ENCODE data around the gene EYA2. TPM values are rescaled to one million over a fixed set of nuclear protein-coding genes. Genes with fewer than 3 reads are reported as not detected.

Gene EYA2
- total and polyA plus RNA-seq, 4 donors: 0.17 to 0.54 (median 0.23) TPM; not detected in 1

GRCh38 chr20:47142774-47143170, 248.1 kb downstream of the EYA2 start:
- Histone ChIP-seq H3K9me3 (ENCODE audit: control insufficient read depth in 4 of 4, low read length in 3 of 4) (peaks cover 0 to 5% (median 1%) of the 10 kb centered on the region in 4 donors), H3K27me3 (ENCODE audit: control insufficient read depth in 4 of 4, insufficient read depth in 4 of 4, low read length in 3 of 4) (no peaks in the 10 kb centered on the region), H3K36me3 (ENCODE audit: control insufficient read depth in 4 of 4, insufficient read depth in 3 of 4, low read depth in 1 of 4, low read length in 3 of 4) (no peaks in the 10 kb centered on the region), H3K27ac (ENCODE audit: low read depth in 1 of 2, low read length in 2 of 2) (no peak overlapping the region), H3K4me3 (ENCODE audit: low read depth in 1 of 3, low read length in 3 of 3) (no peak overlapping the region), H3K9ac (ENCODE audit: low read depth in 1 of 2, low read length in 2 of 2) (no peak overlapping the region), H3K4me1 (ENCODE audit: control insufficient read depth in 4 of 4, insufficient read depth in 4 of 4, low read length in 3 of 4) (no peaks in the 10 kb centered on the region)
- WGBS: 87% methylated on average over 14 of the region's 14 CpGs
- TF ChIP-seq TAF1 (conservative IDR thresholded peaks at IDR 0.05) (no peak), SP1 (IDR thresholded peaks at IDR 0.05) (no peak)
- no peak for DNase-seq (ENCODE audit: low spot score)

GRCh38 chr20:47143657-47144056, 249.0 kb downstream of the EYA2 start:
- DNase-seq (ENCODE audit: low spot score): no peak
- no peak overlapping the region for H3K4me3 ChIP-seq (ENCODE audit: low read depth in 1 of 3, low read length in 3 of 3)
- TF ChIP-seq TAF1 (conservative IDR thresholded peaks at IDR 0.05): no peak
- H3K36me3 ChIP-seq (ENCODE audit: control insufficient read depth in 4 of 4, insufficient read depth in 3 of 4, low read depth in 1 of 4, low read length in 3 of 4): no peaks in the 10 kb centered on the region
- no peak overlapping the region for H3K9ac ChIP-seq (ENCODE audit: low read depth in 1 of 2, low read length in 2 of 2)
- peaks cover 0 to 5% (median 1%) of the 10 kb centered on the region in 4 donors for H3K9me3 ChIP-seq (ENCODE audit: control insufficient read depth in 4 of 4, low read length in 3 of 4)
- no peak overlapping the region for H3K27ac ChIP-seq (ENCODE audit: low read depth in 1 of 2, low read length in 2 of 2)
- 70% methylated on average over 4 of the region's 4 CpGs for WGBS
- H3K4me1 ChIP-seq (ENCODE audit: control insufficient read depth in 4 of 4, insufficient read depth in 4 of 4, low read length in 3 of 4): no peaks in the 10 kb centered on the region
- H3K27me3 ChIP-seq (ENCODE audit: control insufficient read depth in 4 of 4, insufficient read depth in 4 of 4, low read length in 3 of 4): no peaks in the 10 kb centered on the region

- H3K27me3 ChIP-seq (ENCODE audit: control insufficient read depth in 4 of 4, insufficient read depth in 4 of 4, low read length in 3 of 4): no peaks in the 10 kb centered on the region
- no peaks in the 10 kb centered on the region for H3K4me1 ChIP-seq (ENCODE audit: control insufficient read depth in 4 of 4, insufficient read depth in 4 of 4, low read length in 3 of 4)
- H3K9ac ChIP-seq (ENCODE audit: low read depth in 1 of 2, low read length in 2 of 2): no peak overlapping the region
- 88% methylated on average over 4 of the region's 4 CpGs for WGBS
- TF ChIP-seq FOXA2 (IDR thresholded peaks at IDR 0.05) (no peak), HNF4A (conservative IDR thresholded peaks at IDR 0.05) (no peak)
- no peak overlapping the region for H3K27ac ChIP-seq (ENCODE audit: low read depth in 1 of 2, low read length in 2 of 2)
- H3K4me3 ChIP-seq (ENCODE audit: low read depth in 1 of 3, low read length in 3 of 3): no peak overlapping the region
- DNase-seq (ENCODE audit: low spot score): no peak
- H3K36me3 ChIP-seq (ENCODE audit: control insufficient read depth in 4 of 4, insufficient read depth in 3 of 4, low read depth in 1 of 4, low read length in 3 of 4): no peaks in the 10 kb centered on the region
- H3K9me3 ChIP-seq (ENCODE audit: control insufficient read depth in 4 of 4, low read length in 3 of 4): peaks cover 0 to 5% (median 1%) of the 10 kb centered on the region in 4 donors
Observed at GRCh38 chr20:47144463-47144862, 249.8 kb downstream of the EYA2 start.

GRCh38 chr20:47146686-47147085, 252.0 kb downstream of the EYA2 start:
- no peak for DNase-seq (ENCODE audit: low spot score)
- Histone ChIP-seq H3K4me1 (ENCODE audit: control insufficient read depth in 4 of 4, insufficient read depth in 4 of 4, low read length in 3 of 4) (no peaks in the 10 kb centered on the region), H3K27ac (ENCODE audit: low read depth in 1 of 2, low read length in 2 of 2) (no peak overlapping the region), H3K36me3 (ENCODE audit: control insufficient read depth in 4 of 4, insufficient read depth in 3 of 4, low read depth in 1 of 4, low read length in 3 of 4) (no peaks in the 10 kb centered on the region), H3K27me3 (ENCODE audit: control insufficient read depth in 4 of 4, insufficient read depth in 4 of 4, low read length in 3 of 4) (no peaks in the 10 kb centered on the region), H3K4me3 (ENCODE audit: low read depth in 1 of 3, low read length in 3 of 3) (no peak overlapping the region), H3K9me3 (ENCODE audit: control insufficient read depth in 4 of 4, low read length in 3 of 4) (no peaks in the 10 kb centered on the region), H3K9ac (ENCODE audit: low read depth in 1 of 2, low read length in 2 of 2) (no peak overlapping the region)
- WGBS: 81% methylated on average over 7 of the region's 7 CpGs
- TF ChIP-seq GABPA (IDR thresholded peaks at IDR 0.05 in 1 of 2, conservative IDR thresholded peaks at IDR 0.05 in 1 of 2): no peak
- TF ChIP-seq SP1 (IDR thresholded peaks at IDR 0.05): no peak
- no peak for TF ChIP-seq HNF4G (IDR thresholded peaks at IDR 0.05)
- no peak for TF ChIP-seq EGR1 (IDR thresholded peaks at IDR 0.05; ENCODE audit: low read depth in 2 of 2)
- TF ChIP-seq TAF1 (conservative IDR thresholded peaks at IDR 0.05): no peak
- TF ChIP-seq RAD21 (IDR thresholded peaks at IDR 0.05): no peak
- no peak for TF ChIP-seq FOXA1 (IDR thresholded peaks at IDR 0.05)
- TF ChIP-seq JUND (IDR thresholded peaks at IDR 0.05): no peak
- no peak for TF ChIP-seq RXRA (IDR thresholded peaks at IDR 0.05)
- TF ChIP-seq ATF3 (IDR thresholded peaks at IDR 0.05): no peak
- no peak for TF ChIP-seq REST (IDR thresholded peaks at IDR 0.05)
- TF ChIP-seq ZBTB33 (IDR thresholded peaks at IDR 0.05): no peak
- no peak for TF ChIP-seq HNF4A (conservative IDR thresholded peaks at IDR 0.05)
- no peak for TF ChIP-seq CTCF (IDR thresholded peaks at IDR 0.05; ENCODE audit: low read depth, low read length, missing input control)
- no peak for TF ChIP-seq NR2F2 (IDR thresholded peaks at IDR 0.05)
- no peak for TF ChIP-seq YY1 (IDR thresholded peaks at IDR 0.05)
- TF ChIP-seq MAX (IDR thresholded peaks at IDR 0.05): no peak
- TF ChIP-seq FOXA2 (IDR thresholded peaks at IDR 0.05): no peak
